Measurements from ENCODE around the gene ETS2.

GRCh38 chr21:38792676-38793459, 12.9 kb upstream of the ETS2 start:
- TF ChIP-seq CTCF (IDR thresholded peaks at IDR 0.05): no peak
- no peak for TF ChIP-seq EP300 (IDR thresholded peaks at IDR 0.05)

Measured in ovary (tissue), 3 donors.